ENCODE results near the gene PIGA.

Gene PIGA

GRCh38 chrX:15328821-15329220 lies 6.5 kb downstream of the PIGA start:
- CTCF ChIA-PET: no interaction called here
- TF ChIP-seq, protein P1, sequence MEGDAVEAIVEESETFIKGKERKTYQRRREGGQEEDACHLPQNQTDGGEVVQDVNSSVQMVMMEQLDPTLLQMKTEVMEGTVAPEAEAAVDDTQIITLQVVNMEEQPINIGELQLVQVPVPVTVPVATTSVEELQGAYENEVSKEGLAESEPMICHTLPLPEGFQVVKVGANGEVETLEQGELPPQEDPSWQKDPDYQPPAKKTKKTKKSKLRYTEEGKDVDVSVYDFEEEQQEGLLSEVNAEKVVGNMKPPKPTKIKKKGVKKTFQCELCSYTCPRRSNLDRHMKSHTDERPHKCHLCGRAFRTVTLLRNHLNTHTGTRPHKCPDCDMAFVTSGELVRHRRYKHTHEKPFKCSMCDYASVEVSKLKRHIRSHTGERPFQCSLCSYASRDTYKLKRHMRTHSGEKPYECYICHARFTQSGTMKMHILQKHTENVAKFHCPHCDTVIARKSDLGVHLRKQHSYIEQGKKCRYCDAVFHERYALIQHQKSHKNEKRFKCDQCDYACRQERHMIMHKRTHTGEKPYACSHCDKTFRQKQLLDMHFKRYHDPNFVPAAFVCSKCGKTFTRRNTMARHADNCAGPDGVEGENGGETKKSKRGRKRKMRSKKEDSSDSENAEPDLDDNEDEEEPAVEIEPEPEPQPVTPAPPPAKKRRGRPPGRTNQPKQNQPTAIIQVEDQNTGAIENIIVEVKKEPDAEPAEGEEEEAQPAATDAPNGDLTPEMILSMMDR (IDR thresholded peaks at IDR 0.05; ENCODE audit: insufficient read depth, low read length, missing control alignments): no peak
- no peak for DNase-seq (ENCODE audit: low read depth, low spot score)
- POLR2A ChIA-PET: no interaction called here
- H3K4me3 ChIP-seq (ENCODE audit: low read depth, low read length): no peak overlapping the region

GRCh38 chrX:15328131-15328530 lies 7.2 kb downstream of the PIGA start:
- CTCF ChIA-PET: no interaction called here
- TF ChIP-seq, protein P1 (IDR thresholded peaks at IDR 0.05; ENCODE audit: insufficient read depth, low read length, missing control alignments): no peak
- no peak overlapping the region for H3K4me3 ChIP-seq (ENCODE audit: low read depth, low read length)
- no peak for DNase-seq (ENCODE audit: low read depth, low spot score)
- POLR2A ChIA-PET: no interaction called here

- DNase-seq (ENCODE audit: low read depth, low spot score): no peak
- TF ChIP-seq, protein P1 (IDR thresholded peaks at IDR 0.05; ENCODE audit: insufficient read depth, low read length, missing control alignments): no peak
- ChIA-PET CTCF (interaction anchor here (0.9 kb wide), 2 partner anchors 11 to 145 kb away, joined by 3 read pairs; no protein-coding TSS in a partner anchor), POLR2A (no interaction called here)
- no peak overlapping the region for H3K4me3 ChIP-seq (ENCODE audit: low read depth, low read length)
These were observed 12.9 kb downstream of the PIGA start for GRCh38 chrX:15322472-15322871.

DNA sequence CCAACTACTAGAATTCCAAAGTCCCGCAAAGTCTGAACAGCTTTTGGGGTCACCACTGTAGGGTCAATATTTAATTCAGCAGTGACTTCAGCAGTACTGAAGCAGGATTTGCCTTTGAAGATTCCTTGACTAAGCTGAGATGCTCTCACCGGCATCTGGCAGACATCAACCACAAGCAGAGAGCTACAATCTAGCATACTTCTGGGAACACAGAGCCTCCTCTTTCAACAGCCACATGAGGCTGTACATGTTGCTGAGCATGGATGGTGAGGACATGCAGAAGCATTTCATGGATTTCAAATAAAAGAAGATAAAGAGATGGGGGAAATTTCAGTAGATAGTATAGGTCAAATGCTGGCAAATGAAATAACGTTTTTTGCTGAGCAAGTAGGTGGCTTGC lies 13.3 kb downstream of the PIGA start:
- POLR2A ChIA-PET: no interaction called here
- TF ChIP-seq, protein P1 (IDR thresholded peaks at IDR 0.05; ENCODE audit: insufficient read depth, low read length, missing control alignments): no peak
- CTCF ChIA-PET: interaction anchor here (0.9 kb wide), 2 partner anchors 12 to 146 kb away, joined by 3 read pairs; no protein-coding TSS in a partner anchor
- DNase-seq (ENCODE audit: low read depth, low spot score): no peak
- no peak overlapping the region for H3K4me3 ChIP-seq (ENCODE audit: low read depth, low read length)

DNA sequence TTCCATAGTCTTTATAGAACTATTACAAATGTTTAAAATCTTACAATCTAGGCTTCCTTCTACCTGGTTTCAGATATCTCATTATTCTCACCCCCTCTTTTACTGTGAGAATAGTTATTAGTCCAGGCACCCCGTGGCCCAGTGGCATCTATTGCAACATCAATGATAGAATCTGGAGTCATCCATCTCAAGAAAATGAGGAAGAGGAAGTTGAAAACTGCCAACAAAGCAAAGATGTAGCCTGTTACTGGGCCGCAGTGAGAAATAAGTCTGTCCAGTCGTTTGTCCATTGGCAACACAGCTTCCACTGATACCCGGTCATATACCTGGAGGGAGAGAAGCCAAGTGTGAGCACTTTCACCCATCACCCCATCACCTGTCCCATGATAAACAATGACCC lies 13.9 kb downstream of the PIGA start:
- TF ChIP-seq, protein P1 (IDR thresholded peaks at IDR 0.05; ENCODE audit: insufficient read depth, low read length, missing control alignments): no peak
- DNase-seq (ENCODE audit: low read depth, low spot score): no peak
- CTCF ChIA-PET: no interaction called here
- no peak overlapping the region for H3K4me3 ChIP-seq (ENCODE audit: low read depth, low read length)
- POLR2A ChIA-PET: no interaction called here

DNA sequence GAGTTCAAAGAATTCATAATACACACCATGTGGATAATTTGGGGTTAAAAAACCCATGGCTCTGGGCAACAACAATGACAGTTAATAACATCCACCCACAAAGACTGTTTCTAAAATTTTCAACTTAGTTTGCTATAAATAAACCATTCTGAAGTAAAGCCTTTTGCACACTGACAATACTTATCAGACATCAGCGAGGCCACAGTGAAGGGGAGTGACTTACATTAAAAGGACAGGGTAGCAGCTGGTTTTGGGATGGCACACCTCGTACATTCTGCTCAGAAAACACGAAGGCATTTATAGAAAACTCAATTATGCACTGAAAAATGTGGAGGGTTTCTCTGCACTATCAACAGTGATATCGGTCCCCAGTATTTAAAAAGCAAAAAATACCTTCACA lies 15.0 kb downstream of the PIGA start:
- H3K4me3 ChIP-seq (ENCODE audit: low read depth, low read length): no peak overlapping the region
- ChIA-PET POLR2A (no interaction called here), CTCF (no interaction called here)
- TF ChIP-seq, protein P1 (IDR thresholded peaks at IDR 0.05; ENCODE audit: insufficient read depth, low read length, missing control alignments): no peak
- DNase-seq (ENCODE audit: low read depth, low spot score): no peak

Data from AG04449 (cell line).